GM23338 (cell line): Measurements from ENCODE around the gene PCDHGA8. TPM values are rescaled to one million over a fixed set of nuclear protein-coding genes. Genes with fewer than 3 reads are reported as not detected.

Source experiments
- ATAC-seq: fragments of 200-7000 bp; cut with Tn5 transposase; 3 replicates; pipeline ENCODE4 v1.9.1; 2020
- DNase-seq: peaks from one replicate; pipeline ENCODE4 v3.0.0-alpha.2; 2015; ENCODE audit warnings: low spot score
- H2AFZ ChIP-seq: fragments of 200-600 bp; sonication (generic); 2 replicates; pipeline ENCODE4 v1.8.0; 2016; ENCODE audit warnings: antibody characterized with exemption, mild to moderate bottlenecking, moderate library complexity
- H3F3A ChIP-seq: fragments of 200-600 bp; sonication (generic); replicated peaks from 2 replicates; pipeline ENCODE4 v1.8.0; 2017; ENCODE audit warnings: antibody characterized with exemption, mixed run types, low read depth
- H3K27ac ChIP-seq: fragments of 200-600 bp; sonication (generic); 2 replicates; pipeline ENCODE4 v1.6.1; 2016; ENCODE audit warnings: low read depth
- H3K27me3 ChIP-seq: fragments of 200-600 bp; sonication (generic); 2 replicates; pipeline ENCODE4 v1.8.0; 2016; ENCODE audit warnings: mild to moderate bottlenecking, mixed run types, moderate library complexity; ENCODE audit not compliant: insufficient read depth
- H3K36me3 ChIP-seq: fragments of 200-600 bp; sonication (generic); 2 replicates; pipeline ENCODE4 v1.8.0; 2016; ENCODE audit warnings: mild to moderate bottlenecking; ENCODE audit not compliant: insufficient read depth
- H3K4me1 ChIP-seq: fragments of 200-600 bp; sonication (generic); 2 replicates; pipeline ENCODE4 v1.8.0; 2016; ENCODE audit warnings: mild to moderate bottlenecking, moderate library complexity; ENCODE audit not compliant: insufficient read depth
- H3K4me2 ChIP-seq: fragments of 200-600 bp; sonication (generic); 2 replicates; pipeline ENCODE4 v1.7.1; 2017; ENCODE audit warnings: mixed run types
- H3K4me3 ChIP-seq: fragments of 200-600 bp; sonication (generic); 2 replicates; pipeline ENCODE4 v1.6.1; 2016; ENCODE audit warnings: mixed run types
- H3K79me2 ChIP-seq: fragments of 200-600 bp; sonication (generic); replicated peaks from 2 replicates; pipeline ENCODE4 v1.8.0; 2017; ENCODE audit warnings: mild to moderate bottlenecking; ENCODE audit not compliant: insufficient read depth
- H3K9me2 ChIP-seq: fragments of 200-600 bp; sonication (generic); 2 replicates; pipeline ENCODE4 v1.8.0; 2017; ENCODE audit not compliant: insufficient read depth
- H4K20me1 ChIP-seq: fragments of 200-600 bp; sonication (generic); replicated peaks from 2 replicates; pipeline ENCODE4 v1.8.0; 2017; ENCODE audit warnings: mild to moderate bottlenecking; ENCODE audit not compliant: insufficient read depth
- H3K27ac Mint-ChIP-seq: 2 replicates; pipeline ENCODE4 v1.8.0; 2020; ENCODE audit warnings: inconsistent platforms, mild to moderate bottlenecking, moderate library complexity, mixed read lengths
- H3K27me3 Mint-ChIP-seq: 3 replicates; pipeline ENCODE4 v1.8.0; 2022; ENCODE audit warnings: low read depth, mild to moderate bottlenecking, moderate library complexity, mixed read lengths, inconsistent platforms; ENCODE audit not compliant: insufficient read depth, poor library complexity
- H3K36me3 Mint-ChIP-seq: 3 replicates; pipeline ENCODE4 v1.8.0; 2021; ENCODE audit warnings: low read depth, mild to moderate bottlenecking, inconsistent platforms, moderate library complexity, mixed read lengths
- H3K4me1 Mint-ChIP-seq: 3 replicates; pipeline ENCODE4 v1.8.0; 2020; ENCODE audit warnings: mild to moderate bottlenecking, inconsistent platforms, mixed read lengths
- H3K4me3 Mint-ChIP-seq: 3 replicates; pipeline ENCODE4 v1.8.0; 2021; ENCODE audit warnings: moderate library complexity, mild to moderate bottlenecking, inconsistent platforms, mixed read lengths
- H3K9me3 Mint-ChIP-seq: 3 replicates; pipeline ENCODE4 v1.8.0; 2020; ENCODE audit warnings: moderate library complexity, mild to moderate bottlenecking, inconsistent platforms, mixed read lengths
- CREB1 ChIP-seq: fragments of 250-450 bp; sonication (Bioruptor Pico); IDR thresholded peaks from 2 replicates; pipeline ENCODE4 v1.5.0; 2020; ENCODE audit warnings: low read depth, mild to moderate bottlenecking, moderate library complexity
- ETS1 ChIP-seq: IDR thresholded peaks from 2 replicates; pipeline ENCODE4 v1.6.1; 2016; ENCODE audit warnings: antibody characterized with exemption
- EZH2 ChIP-seq: fragments of 200-600 bp; sonication (generic); IDR thresholded peaks from one replicate; pipeline ENCODE4 v1.8.0; 2017; ENCODE audit warnings: antibody characterized with exemption, mild to moderate bottlenecking, low read depth; ENCODE audit not compliant: unreplicated experiment
- EZH2phosphoT487 ChIP-seq: fragments of 200-600 bp; sonication (generic); IDR thresholded peaks from one replicate; pipeline ENCODE4 v1.8.1; 2018; ENCODE audit warnings: antibody characterized with exemption; ENCODE audit not compliant: unreplicated experiment
- POLR2AphosphoS5 ChIP-seq: IDR thresholded peaks from 2 replicates; pipeline ENCODE4 v1.6.1; 2016; ENCODE audit warnings: antibody characterized with exemption, low read depth
- STAT1 ChIP-seq: IDR thresholded peaks from one replicate; pipeline ENCODE4 v1.6.1; 2016; ENCODE audit warnings: antibody characterized with exemption; ENCODE audit not compliant: unreplicated experiment
- ZNF331 ChIP-seq: fragments of 250-450 bp; sonication (Bioruptor Pico); IDR thresholded peaks from 2 replicates; pipeline ENCODE4 v1.5.0; 2020; ENCODE audit warnings: low read depth, mild to moderate bottlenecking, moderate library complexity
- polyA plus RNA-seq: library from polyadenylated mRNA; unstranded; fragments of >200 nt; fragmentation: Nextera tagmentation; extraction: Ambion mirVana; gene quantifications from 2 replicates; pipeline ENCODE4 v1.2.1, GENCODE V29; 2016
- total RNA-seq: library from RNA; depleted of rRNA; stranded (reverse); fragments of >200 nt; shearing (Covaris generic); gene quantifications from 2 replicates; pipeline ENCODE4 v1.2.3, GENCODE V29; 2014
- TF ChIP-seq, protein P1 (sequence below): IDR thresholded peaks from one replicate; pipeline ENCODE4 v1.6.1; 2018; ENCODE audit warnings: antibody characterized with exemption; ENCODE audit not compliant: unreplicated experiment

The PCDHGA8 gene
- total and polyA plus RNA-seq, 2 experiments from 2014 or later = 1.1 to 5.3 TPM

DNA sequence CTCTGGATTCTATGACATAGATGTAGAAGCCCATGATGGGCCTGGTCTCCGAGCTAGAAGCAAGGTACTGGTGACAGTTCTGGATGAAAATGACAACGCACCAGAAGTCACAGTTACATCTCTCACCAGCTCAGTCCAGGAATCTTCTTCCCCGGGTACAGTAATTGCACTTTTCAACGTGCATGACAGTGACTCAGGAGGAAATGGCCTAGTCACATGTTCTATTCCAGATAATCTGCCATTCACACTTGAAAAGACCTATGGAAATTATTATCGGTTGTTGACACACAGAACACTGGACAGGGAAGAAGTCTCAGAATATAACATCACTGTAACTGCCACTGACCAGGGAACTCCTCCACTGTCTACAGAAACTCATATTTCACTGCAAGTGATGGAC lies 36.3 kb upstream of the PCDHGA8 start (continued):
- TF ChIP-seq ETS1 = no peak
- no peak for TF ChIP-seq EZH2phosphoT487
- TF ChIP-seq ZNF331 = no peak
- TF ChIP-seq STAT1 = no peak
- TF ChIP-seq CREB1 = no peak
- TF ChIP-seq, protein P1, sequence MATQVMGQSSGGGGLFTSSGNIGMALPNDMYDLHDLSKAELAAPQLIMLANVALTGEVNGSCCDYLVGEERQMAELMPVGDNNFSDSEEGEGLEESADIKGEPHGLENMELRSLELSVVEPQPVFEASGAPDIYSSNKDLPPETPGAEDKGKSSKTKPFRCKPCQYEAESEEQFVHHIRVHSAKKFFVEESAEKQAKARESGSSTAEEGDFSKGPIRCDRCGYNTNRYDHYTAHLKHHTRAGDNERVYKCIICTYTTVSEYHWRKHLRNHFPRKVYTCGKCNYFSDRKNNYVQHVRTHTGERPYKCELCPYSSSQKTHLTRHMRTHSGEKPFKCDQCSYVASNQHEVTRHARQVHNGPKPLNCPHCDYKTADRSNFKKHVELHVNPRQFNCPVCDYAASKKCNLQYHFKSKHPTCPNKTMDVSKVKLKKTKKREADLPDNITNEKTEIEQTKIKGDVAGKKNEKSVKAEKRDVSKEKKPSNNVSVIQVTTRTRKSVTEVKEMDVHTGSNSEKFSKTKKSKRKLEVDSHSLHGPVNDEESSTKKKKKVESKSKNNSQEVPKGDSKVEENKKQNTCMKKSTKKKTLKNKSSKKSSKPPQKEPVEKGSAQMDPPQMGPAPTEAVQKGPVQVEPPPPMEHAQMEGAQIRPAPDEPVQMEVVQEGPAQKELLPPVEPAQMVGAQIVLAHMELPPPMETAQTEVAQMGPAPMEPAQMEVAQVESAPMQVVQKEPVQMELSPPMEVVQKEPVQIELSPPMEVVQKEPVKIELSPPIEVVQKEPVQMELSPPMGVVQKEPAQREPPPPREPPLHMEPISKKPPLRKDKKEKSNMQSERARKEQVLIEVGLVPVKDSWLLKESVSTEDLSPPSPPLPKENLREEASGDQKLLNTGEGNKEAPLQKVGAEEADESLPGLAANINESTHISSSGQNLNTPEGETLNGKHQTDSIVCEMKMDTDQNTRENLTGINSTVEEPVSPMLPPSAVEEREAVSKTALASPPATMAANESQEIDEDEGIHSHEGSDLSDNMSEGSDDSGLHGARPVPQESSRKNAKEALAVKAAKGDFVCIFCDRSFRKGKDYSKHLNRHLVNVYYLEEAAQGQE = no peak

GRCh38 chr5:141356950-141357349 lies 35.5 kb upstream of the PCDHGA8 start:
- no peak overlapping the region for H3K27ac Mint-ChIP-seq
- peaks cover 11% of the 10 kb centered on the region for H3K27me3 Mint-ChIP-seq
- Histone ChIP-seq H3K36me3 (no peaks in the 10 kb centered on the region), H3K27ac (no peak overlapping the region), H3K4me3 (no peak overlapping the region), H3K9me2 (no peaks in the 10 kb centered on the region), H3K27me3 (no peaks in the 10 kb centered on the region), H3F3A (0 out of 2 replicates have a peak, but pooled peaks cover 3% of the 10 kb centered on the region), H2AFZ (no peak overlapping the region), H3K4me1 (no peaks in the 10 kb centered on the region), H3K79me2 (no peaks in the 10 kb centered on the region), H4K20me1 (no peaks in the 10 kb centered on the region), H3K4me2 (no peak overlapping the region)
- DNase-seq = no peak
- peaks cover 5% of the 10 kb centered on the region for H3K4me1 Mint-ChIP-seq
- TF ChIP-seq EZH2phosphoT487 (no peak), POLR2AphosphoS5 (no peak), EZH2 (no peak)
- TF ChIP-seq, protein P1 = peak; percentile 49
- ATAC-seq = no peak
- H3K4me3 Mint-ChIP-seq = no peak overlapping the region
- peaks cover 65% of the 10 kb centered on the region for H3K9me3 Mint-ChIP-seq
- peaks cover 64% of the 10 kb centered on the region for H3K36me3 Mint-ChIP-seq
